ENCODE data around the gene KIAA2012.
"Not testable (repeated sequence)": the region's sequence is repeated elsewhere in the genome, so short reads cannot be mapped to it uniquely, and the experiment has no call there.

The KIAA2012 gene

GRCh38 chr2:202133200-202133908, 60.3 kb downstream of the KIAA2012 start:
- Histone ChIP-seq H3K79me2 (ENCODE audit: control insufficient read depth, low read length) (no peaks in the 10 kb centered on the region), H3K4me1 (ENCODE audit: control insufficient read depth, low read length) (no peaks in the 10 kb centered on the region), H3K36me3 (ENCODE audit: control insufficient read depth, low read length) (no peaks in the 10 kb centered on the region), H3K9me3 (ENCODE audit: control insufficient read depth, insufficient read depth, low read length) (no peaks in the 10 kb centered on the region), H3F3A (ENCODE audit: control insufficient read depth, insufficient read depth) (no peaks in the 10 kb centered on the region), H3K27me3 (ENCODE audit: control insufficient read depth, low read length) (0 out of 2 replicates have a peak, but pooled peaks cover 3% of the 10 kb centered on the region), H3K27ac (ENCODE audit: low read depth, low read length) (no peak overlapping the region), H3K4me2 (ENCODE audit: low read length) (no peak overlapping the region), H4K20me1 (ENCODE audit: control insufficient read depth, insufficient read depth, low read depth, low read length) (no peaks in the 10 kb centered on the region), H3K9me2 (replicated peaks; ENCODE audit: control insufficient read depth, low read length) (no peaks in the 10 kb centered on the region), H3K4me3 (ENCODE audit: low read length) (no peak overlapping the region)
- TF ChIP-seq EZH2phosphoT487 (IDR thresholded peaks at IDR 0.05; ENCODE audit: borderline replicate concordance, low read length): no peak
- TF ChIP-seq CTCF (IDR thresholded peaks at IDR 0.05; ENCODE audit: low read depth, low read length, poor library complexity, severe bottlenecking): no peak

- Histone ChIP-seq H3F3A (ENCODE audit: control insufficient read depth, insufficient read depth) (no peaks in the 10 kb centered on the region), H3K36me3 (ENCODE audit: control insufficient read depth, low read length) (no peaks in the 10 kb centered on the region), H3K4me3 (ENCODE audit: low read length) (no peak overlapping the region), H3K4me1 (ENCODE audit: control insufficient read depth, low read length) (no peaks in the 10 kb centered on the region), H3K9me2 (replicated peaks; ENCODE audit: control insufficient read depth, low read length) (no peaks in the 10 kb centered on the region), H3K79me2 (ENCODE audit: control insufficient read depth, low read length) (no peaks in the 10 kb centered on the region), H3K27me3 (ENCODE audit: control insufficient read depth, low read length) (0 out of 2 replicates have a peak, but pooled peaks cover 3% of the 10 kb centered on the region), H3K4me2 (ENCODE audit: low read length) (no peak overlapping the region), H4K20me1 (ENCODE audit: control insufficient read depth, insufficient read depth, low read depth, low read length) (no peaks in the 10 kb centered on the region), H3K9me3 (ENCODE audit: control insufficient read depth, insufficient read depth, low read length) (no peaks in the 10 kb centered on the region), H3K27ac (ENCODE audit: low read depth, low read length) (no peak overlapping the region)
- TF ChIP-seq EZH2phosphoT487 (IDR thresholded peaks at IDR 0.05; ENCODE audit: borderline replicate concordance, low read length) (no peak), CTCF (IDR thresholded peaks at IDR 0.05; ENCODE audit: low read depth, low read length, poor library complexity, severe bottlenecking) (no peak)
Observed at GRCh38 chr2:202133909-202134265, 60.8 kb downstream of the KIAA2012 start.

- no peaks in the 10 kb centered on the region for H3K9me2 ChIP-seq (replicated peaks; ENCODE audit: control insufficient read depth, low read length)
- H3K27ac ChIP-seq (ENCODE audit: low read depth, low read length): no peak overlapping the region
- no peak overlapping the region for H3K4me2 ChIP-seq (ENCODE audit: low read length)
- TF ChIP-seq CTCF (IDR thresholded peaks at IDR 0.05; ENCODE audit: low read depth, low read length, poor library complexity, severe bottlenecking): no peak
- no peak for TF ChIP-seq EZH2phosphoT487 (IDR thresholded peaks at IDR 0.05; ENCODE audit: borderline replicate concordance, low read length)
- H4K20me1 ChIP-seq (ENCODE audit: control insufficient read depth, insufficient read depth, low read depth, low read length): no peaks in the 10 kb centered on the region
- H3K4me1 ChIP-seq (ENCODE audit: control insufficient read depth, low read length): no peaks in the 10 kb centered on the region
- no peaks in the 10 kb centered on the region for H3K79me2 ChIP-seq (ENCODE audit: control insufficient read depth, low read length)
- H3K9me3 ChIP-seq (ENCODE audit: control insufficient read depth, insufficient read depth, low read length): no peaks in the 10 kb centered on the region
- no peaks in the 10 kb centered on the region for H3F3A ChIP-seq (ENCODE audit: control insufficient read depth, insufficient read depth)
- no peaks in the 10 kb centered on the region for H3K36me3 ChIP-seq (ENCODE audit: control insufficient read depth, low read length)
- H3K27me3 ChIP-seq (ENCODE audit: control insufficient read depth, low read length): 0 out of 2 replicates have a peak, but pooled peaks cover 3% of the 10 kb centered on the region
- no peak overlapping the region for H3K4me3 ChIP-seq (ENCODE audit: low read length)
Observed at GRCh38 chr2:202135091-202135874, 62.2 kb downstream of the KIAA2012 start.

GRCh38 chr2:202136039-202136438, 63.0 kb downstream of the KIAA2012 start:
- not testable (repeated sequence) for H3K27me3 ChIP-seq (ENCODE audit: control insufficient read depth, low read length); H3K79me2 ChIP-seq (ENCODE audit: control insufficient read depth, low read length); H3K36me3 ChIP-seq (ENCODE audit: control insufficient read depth, low read length); H3F3A ChIP-seq (ENCODE audit: control insufficient read depth, insufficient read depth); H3K4me3 ChIP-seq (ENCODE audit: low read length); H3K4me1 ChIP-seq (ENCODE audit: control insufficient read depth, low read length); H3K4me2 ChIP-seq (ENCODE audit: low read length); H3K9me3 ChIP-seq (ENCODE audit: control insufficient read depth, insufficient read depth, low read length); H3K27ac ChIP-seq (ENCODE audit: low read depth, low read length); H4K20me1 ChIP-seq (ENCODE audit: control insufficient read depth, insufficient read depth, low read depth, low read length); H3K9me2 ChIP-seq (replicated peaks; ENCODE audit: control insufficient read depth, low read length)
